Measurements from ENCODE around the gene RPL15.

Gene RPL15

DNA sequence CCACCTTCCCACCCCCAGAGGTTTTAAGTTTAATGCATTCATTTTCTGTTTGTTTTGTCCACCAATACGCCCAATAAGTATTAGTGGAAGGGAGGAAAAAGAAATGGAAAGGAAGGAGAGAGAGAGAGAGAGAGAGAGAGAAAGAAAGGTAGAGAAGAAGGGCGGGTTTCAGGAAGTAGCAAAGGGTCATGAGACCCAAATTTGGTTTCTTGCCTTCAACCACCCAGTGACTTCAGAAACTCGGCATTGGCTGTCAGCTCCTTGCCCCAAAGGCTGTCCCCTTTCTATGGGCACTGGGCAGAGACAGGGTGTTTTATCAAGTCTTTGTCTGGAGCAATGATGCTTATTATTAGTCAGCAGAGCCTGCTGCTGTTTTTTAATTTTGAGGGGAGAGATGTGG is 14.7 kb downstream of the RPL15 start:
- no peak for DNase-seq (ENCODE audit: low read depth in 2 of 2)

DNA sequence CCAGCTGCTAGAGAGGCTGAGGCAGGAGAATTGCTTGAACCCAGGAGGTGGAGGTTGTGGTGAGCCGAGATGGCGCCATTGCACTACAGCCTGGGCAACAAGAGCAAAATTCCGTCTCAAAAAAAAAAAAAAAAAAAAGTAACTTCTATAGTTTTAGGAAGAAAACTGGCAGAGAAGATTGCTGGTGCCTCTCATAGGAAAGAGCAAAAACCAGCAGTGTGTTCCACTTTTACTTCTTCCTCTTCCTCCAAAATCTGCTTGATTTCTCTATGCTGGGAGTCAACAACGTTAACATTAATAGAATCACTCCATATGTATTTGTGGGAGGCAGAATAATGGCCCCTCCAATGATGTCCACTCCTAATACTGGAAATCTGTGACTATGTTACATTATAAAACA is 15.6 kb downstream of the RPL15 start:
- no peak for DNase-seq (ENCODE audit: low read depth in 2 of 2)

DNA sequence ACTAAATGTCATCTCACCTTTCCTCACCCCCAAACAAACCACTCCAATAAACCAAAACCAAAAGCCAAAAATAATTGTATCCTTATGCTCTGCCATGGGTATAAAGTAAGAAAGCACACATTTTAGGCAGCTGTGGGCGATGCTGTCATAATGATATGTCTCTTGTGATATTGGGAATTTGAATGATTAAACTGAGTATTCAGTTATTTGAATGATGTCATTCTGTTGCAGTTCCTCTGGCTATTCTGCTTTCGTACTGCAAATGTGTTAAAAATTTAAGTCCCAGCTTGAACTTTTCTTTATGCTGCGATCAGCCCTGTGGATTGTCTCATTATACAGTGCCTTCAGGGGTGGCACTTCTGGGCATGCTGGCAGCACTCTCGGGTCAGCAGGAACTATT is 17.3 kb downstream of the RPL15 start:
- DNase-seq (ENCODE audit: low read depth in 2 of 2) = no peak

DNA sequence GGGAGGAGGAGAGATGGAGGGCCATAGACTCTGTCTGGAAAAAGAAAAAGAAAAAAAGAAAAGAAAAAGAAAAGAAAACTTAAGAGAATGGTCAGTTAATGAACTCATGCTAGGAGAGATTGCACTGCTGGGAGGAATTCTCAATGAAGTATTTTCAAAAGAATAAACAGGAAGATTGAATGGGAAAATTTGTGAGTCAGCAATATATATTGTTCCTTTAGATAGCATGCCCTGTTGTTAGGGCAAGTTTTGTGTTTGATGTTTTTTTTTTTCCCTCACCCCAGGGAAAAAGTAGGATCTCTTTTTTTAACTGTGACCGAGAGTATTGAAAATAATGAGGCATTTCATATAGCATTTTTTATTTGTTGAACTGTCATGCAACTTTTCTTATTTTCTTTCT is 20.4 kb downstream of the RPL15 start:
- no peak for DNase-seq (ENCODE audit: low read depth in 2 of 2)

DNA sequence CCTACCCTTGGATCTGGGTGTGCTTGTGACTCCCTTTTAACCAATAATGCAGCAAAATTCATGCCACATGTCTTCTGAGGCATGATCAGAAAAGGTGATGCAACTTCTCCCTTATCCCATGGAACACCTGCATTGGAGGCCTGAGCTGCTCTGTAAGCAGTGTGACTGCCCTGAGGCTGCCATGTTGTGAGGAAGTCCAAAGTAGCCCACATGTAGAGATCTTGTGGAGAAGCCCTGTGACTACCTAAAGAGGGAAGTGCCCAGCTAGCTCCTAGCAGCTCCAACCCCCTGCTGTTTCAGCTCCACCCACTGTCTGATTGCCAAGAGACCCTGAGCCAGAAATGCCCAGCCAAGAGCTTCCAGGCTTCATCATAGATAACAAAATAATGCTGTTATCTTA is 21.8 kb downstream of the RPL15 start:
- no peak for DNase-seq (ENCODE audit: low read depth in 2 of 2)

DNA sequence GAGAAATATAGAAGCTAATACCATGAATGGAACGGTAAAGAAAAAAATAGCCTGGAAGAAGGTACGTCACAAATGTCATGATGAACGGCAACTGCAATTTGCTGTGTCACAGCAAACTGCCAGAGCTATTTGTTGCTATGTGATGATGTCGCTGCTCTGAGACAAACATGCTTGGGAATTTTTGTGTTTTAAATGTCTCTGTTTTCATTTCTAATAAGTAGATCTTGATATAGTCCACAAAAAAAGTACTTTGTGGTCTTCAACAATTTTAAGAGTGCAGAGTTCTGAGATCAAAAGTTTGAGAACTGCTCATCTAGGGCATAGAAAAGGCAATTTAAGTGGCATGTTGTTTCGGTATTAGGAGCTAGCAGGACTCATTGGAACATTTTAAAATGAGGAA is 23.8 kb downstream of the RPL15 start:
- no peak for DNase-seq (ENCODE audit: low read depth in 2 of 2)

DNA sequence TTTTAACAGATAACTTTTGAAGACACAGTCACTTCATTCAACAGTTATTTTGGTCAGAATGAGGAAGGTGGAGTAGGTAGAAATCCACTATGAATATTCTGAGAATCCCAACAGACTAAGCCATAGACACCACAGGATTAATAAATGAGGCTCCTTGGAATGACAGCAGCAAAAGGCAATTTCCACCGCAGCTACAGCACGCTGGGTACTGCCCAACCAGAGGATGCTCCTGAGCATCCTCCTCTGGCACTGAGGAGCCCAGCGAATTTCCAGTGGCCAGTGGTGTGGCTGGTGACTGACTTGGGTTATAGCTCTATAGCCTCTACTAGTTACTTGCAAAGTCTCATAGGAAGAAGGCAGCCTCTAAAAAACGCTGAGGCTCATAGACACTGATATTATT is 24.5 kb downstream of the RPL15 start:
- no peak for DNase-seq (ENCODE audit: low read depth in 2 of 2)

DNA sequence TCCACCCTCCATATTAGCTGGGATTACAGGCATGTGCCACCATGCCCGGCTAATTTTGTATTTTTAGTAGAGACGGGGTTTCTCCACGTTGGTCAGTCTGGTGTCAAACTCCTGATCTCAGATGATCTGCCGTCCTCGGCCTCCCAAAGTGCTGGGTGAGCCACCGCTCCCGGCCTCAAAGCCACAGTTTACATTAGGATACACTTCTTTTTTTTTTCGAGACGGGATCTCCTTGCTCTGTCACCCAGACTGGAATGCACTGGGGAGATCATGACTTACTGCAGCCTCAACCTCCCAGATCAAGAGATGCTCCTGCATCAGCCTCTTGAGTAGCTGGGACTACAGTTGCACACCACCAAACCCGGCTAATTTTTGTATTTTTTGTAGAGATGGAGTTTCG is 25.6 kb downstream of the RPL15 start:
- DNase-seq (ENCODE audit: low read depth in 2 of 2) = no peak

DNA sequence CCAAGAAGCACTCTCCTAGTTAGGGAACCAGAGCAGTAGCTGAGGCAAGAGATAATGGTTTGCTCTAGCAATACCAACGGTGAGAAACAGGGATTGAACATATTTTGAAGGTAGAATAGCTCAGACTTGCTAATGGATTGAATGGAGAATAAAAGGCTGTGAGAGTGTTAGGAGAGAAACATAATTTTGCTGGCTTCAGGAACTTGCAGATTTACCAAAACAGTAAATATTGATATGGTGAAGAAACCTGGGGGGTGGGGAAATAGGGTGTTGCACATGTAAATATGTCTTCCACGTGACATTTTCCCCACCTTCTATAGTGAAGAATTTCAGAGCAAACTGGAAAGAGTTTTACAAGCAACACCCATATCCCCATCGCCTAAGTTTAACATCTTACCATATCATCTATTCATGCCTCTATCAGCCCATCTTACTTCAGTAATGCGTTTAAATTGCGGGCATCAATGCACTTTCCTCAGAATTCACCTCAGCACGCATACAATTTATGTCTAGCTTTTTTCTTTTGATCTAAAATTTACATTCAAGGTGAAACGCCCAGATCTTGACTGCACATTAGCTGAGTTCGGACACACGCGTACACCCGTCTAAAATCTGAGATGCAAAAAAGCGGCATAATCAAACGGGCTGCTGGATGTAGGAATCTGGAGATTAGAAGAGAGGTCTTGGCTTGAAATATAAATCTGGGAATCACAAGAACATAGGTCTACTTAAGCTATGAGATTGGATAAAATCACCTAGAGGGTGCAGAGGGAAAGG is 27.3 kb downstream of the RPL15 start:
- no peak for DNase-seq (ENCODE audit: low read depth in 2 of 2)

DNA sequence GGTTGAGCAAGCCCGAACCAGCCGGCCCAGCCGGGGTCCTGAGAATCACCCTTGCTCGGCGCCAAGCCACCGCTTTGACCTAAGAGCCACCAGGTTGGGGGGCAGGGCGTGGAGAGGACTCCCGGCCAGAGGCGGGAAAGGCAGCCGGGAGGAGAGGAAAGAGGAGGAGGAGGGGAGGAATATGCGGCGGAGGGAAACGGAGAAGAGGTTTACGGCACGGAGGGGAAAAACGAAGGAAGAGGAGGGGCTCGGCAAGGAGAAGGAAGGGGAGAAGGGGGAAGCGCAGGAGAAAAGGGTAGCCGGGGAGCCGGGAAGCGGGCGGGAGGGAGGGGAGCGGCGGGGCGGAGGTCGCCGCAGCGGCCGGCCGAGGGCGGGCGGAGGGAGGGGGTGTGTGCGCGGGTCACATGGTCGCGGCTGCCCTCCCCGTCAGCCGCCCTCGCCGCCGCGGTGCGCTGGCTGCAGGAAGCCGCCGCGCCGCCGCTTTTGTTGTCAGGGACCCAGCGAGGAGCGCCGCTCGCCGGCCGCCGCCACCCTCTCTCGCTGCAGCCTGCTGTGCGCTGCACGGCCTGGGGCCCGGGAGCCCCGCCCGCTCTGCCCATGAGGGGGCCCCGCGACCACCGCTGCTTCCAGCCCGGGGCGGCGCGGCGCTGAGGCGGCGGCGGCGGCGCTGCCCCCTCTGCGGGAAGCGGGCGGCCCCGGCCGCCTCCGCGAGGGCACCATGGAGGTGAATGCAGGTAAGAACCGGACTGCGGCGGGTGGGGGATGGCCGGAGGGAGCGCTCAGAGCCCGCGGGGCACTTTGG is 28.1 kb downstream of the RPL15 start, which contains the start of gene NR1D2:
Gene NR1D2 (plus strand): TSS at position 426 of the 802 bp plus-strand sequence. CDS start 293 bp downstream, at position 719.
- peak; percentile 46 to 68 for DNase-seq (ENCODE audit: low read depth in 2 of 2)

DNA sequence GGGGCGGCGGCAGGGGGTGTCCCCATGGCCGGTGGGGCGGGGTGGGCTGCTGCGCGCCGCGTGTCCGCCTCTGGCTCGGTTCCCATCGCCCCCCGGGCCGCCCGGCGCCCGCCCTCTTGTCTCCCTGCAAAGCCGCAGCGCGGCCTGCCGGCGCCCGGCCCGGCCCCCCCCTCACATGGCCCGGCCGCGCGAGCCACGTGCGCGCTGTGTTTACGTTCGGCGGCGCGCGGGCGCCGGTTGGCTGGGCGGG is 28.7 kb downstream of the RPL15 start:
- DNase-seq (ENCODE audit: low read depth in 2 of 2) = no peak

DNA sequence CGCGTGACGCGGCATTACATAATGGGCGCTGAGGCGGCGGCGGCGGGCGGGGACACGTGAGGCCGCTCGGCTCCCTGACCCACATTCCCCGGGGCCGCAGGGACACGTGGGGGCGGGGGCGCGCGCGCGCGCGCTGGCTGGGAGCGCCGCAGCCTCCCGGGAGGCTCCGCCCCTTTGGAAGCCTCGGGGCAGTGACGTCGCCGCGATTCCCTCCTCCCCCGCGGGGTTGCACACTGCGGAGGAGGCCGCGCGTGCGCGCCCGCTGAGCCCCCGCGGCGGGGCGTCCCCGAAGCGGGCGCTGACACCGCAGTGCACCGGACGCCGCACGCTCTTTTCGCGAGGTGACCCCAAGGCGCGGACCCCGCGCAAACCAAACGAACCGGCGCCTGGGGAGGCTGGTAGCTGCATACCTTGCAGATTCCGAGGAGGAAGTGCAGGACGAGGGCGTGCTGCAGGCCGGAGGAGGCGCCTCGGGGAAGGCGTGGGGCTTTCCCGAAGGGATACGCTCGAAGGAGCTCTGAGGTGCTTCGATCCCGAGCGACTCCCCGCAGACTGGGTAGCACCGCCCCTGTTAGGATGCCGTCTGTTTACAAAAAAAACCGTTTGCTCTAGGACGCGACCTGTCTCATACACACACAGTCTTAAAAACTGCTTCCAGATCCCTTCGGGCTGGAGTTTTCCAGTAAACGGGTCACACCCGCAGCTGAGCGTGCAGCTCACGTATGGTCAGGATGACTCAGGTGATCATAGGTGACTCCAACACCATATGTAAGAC is 29.2 kb downstream of the RPL15 start:
- DNase-seq (ENCODE audit: low read depth in 2 of 2) = peak; percentile 92 to 98

DNA sequence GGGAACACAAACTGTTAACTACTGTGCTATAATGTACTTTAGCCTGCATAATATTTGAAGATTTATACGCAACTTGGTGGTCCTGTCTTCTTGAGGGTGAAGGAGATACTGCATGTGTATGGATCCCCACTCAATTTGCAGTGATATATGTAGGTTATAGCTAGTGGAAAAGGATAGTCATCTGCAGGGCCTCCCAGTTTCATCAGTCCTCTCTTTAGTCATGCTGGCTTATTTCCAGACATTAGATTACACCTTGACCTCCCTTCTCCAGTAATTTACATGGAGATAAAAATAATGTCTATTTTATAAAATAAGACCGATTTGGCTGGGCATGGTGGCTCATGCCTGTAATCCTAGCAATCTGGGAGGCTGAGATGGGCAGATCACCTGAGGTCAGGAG is 31.8 kb downstream of the RPL15 start:
- no peak for DNase-seq (ENCODE audit: low read depth in 2 of 2)

DNA sequence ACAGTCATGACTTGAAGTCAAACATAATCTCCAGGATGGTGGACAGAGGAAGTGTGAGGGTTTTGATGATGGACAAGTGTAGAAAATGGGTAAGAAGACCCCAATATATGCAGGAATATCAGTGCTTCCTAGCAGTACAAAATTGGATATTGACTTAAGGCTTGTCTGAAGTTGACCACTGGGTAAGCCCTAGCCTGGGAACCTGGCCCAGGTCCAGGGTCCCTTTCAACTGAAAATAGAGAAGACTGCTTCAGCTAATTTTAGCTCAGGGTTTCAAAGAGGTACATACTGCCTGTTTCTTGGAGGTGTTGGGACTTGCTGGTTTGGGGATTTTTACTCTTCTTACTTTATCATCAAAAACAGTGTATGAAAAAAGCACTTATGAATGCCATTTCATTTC is 32.9 kb downstream of the RPL15 start:
- DNase-seq (ENCODE audit: low read depth in 2 of 2) = no peak

DNA sequence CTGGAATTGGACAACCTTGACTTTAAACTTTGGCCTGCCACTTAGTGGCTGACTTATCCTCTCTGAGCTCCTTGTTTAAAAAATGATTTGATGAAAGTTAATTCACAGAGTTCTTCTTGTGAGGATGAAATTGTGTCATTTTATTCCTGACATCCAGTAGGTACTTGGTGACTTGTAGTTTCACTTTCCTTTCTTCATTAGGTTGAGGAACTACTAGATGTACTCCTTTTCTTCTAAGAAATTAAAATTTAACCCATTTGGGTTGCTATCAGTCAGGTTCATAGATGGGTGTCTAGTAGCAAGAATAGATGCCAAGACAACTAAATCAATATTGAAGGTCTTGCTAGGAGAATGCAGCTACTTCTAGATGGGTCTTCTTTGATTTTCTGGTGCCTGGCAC is 33.4 kb downstream of the RPL15 start:
- DNase-seq (ENCODE audit: low read depth in 2 of 2) = no peak

DNA sequence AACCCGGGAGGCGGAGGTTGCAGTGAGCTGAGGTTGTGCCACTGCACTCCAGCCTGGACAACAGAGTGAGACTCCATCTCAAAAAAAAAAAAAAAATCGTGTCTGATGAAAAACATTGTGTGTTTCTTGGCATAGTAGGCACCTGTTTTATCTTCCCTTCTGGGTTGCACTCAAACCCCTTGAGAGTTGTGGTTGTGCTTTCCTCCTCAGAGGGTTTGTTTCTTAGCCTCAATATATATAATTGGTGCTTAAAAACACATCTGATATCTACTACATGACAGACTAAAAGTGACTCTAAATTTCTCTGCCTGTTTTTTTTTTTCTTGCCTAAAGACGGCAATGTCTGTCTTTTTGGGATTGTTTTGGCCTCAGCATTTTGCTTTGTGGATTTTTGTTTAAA is 35.7 kb downstream of the RPL15 start:
- DNase-seq (ENCODE audit: low read depth in 2 of 2) = no peak

DNA sequence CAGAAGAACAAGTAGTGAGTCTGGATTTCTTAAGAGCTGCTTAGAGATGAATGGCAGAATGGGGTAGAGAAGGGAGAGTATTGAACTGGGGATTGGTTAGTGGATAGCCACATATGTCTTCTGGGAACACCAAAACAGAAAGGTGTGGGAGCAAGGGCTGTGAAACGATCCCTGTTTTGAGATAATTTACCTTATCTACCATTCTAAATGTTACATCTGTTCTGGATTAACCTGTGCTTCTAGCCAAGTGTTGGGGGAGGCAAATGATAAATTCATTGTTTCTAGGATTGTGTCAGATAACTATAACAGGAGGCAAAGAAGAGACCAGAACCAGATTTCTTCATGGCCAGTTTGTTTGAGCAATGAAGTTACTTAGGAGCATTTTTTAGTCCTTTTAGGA is 36.6 kb downstream of the RPL15 start:
- DNase-seq (ENCODE audit: low read depth in 2 of 2) = no peak

DNA sequence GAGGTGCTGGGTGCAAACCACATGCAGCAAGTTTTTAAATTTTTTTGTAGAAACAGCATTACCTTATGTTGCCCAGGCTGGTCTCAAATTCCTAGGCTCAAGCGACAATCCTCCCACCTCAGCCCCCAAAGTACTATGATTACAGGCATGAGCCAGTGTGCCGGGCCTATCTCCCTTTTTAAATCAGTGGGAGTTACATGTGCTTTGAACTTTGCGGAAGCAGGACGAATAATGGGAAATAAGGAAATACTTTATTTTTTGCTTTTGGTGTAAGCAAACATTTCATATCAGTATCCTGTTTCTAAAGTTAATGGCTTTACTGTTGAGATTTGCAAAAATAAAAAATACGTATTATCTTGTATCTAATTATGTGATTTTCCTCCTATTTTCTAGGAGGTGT is 37.2 kb downstream of the RPL15 start:
- no peak for DNase-seq (ENCODE audit: low read depth in 2 of 2)

DNA sequence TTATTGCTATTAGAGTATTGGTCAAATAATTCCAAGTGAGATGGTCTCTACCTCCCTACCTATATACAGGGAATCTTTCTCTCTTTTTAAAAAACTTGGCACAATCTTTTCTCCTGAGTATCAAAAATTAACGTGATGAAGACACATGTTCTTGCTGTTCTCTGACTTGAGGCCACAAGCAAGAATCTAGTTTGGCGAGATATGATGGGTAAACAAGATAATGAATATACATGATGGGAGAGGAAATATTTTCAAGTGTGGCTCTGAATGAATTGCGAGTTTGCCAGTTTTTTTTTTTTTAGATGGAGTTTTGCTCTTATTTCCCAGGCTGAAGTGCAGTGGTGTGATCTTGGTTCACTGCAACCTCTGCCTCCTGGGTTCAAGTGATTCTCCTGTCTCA is 39.8 kb downstream of the RPL15 start:
- no peak for DNase-seq (ENCODE audit: low read depth in 2 of 2)

DNA sequence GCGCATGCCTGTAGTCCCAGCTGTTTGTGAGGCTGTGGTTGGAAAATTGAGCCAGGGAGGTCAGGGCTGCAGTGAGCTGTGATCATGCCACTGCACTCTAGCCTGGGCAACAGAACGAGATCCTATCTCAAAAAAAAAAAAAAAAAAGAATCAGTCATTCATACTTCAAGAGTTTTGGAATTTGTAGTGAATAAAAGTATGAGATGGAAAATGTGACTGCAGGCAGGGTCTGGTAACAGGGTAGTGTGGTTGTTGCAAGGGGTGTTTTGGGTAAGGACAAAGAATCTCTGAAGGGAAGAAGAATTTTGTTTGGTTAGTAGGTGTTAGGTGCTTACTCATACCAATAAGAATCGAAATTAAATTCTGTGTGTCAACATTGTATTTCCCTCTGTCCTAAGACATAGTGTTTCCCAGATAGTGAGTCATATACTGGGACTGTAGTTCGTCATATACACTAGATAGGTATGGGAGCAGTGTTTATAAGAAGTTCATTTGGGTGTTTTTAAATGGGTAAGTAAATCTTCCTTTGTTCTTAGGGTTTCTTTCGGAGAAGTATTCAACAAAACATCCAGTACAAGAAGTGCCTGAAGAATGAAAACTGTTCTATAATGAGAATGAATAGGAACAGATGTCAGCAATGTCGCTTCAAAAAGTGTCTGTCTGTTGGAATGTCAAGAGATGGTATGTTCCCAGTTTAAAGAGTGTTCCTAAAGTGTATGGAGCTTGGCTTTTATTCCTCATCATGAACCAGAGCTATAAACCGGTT is 42.4 kb downstream of the RPL15 start:
- no peak for DNase-seq (ENCODE audit: low read depth in 2 of 2)

DNA sequence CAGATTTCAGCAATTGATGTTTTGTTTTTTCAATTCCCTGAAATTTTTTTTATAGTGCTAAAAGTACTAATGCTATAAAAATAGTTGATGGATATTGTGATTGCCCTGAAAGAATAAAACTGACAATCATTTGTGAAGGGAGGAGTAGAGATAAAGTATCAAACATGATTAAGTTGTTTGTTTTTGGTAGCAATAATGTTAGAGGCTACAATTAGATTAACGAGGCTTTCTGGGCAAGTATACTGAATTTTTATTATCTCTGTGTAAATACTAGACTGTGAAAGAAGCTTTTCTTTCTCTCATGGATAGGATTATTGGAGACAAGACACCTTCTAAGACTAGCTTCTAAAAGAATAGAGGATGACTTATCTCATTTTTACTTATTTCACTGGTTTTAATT is 43.7 kb downstream of the RPL15 start:
- DNase-seq (ENCODE audit: low read depth in 2 of 2) = no peak

DNA sequence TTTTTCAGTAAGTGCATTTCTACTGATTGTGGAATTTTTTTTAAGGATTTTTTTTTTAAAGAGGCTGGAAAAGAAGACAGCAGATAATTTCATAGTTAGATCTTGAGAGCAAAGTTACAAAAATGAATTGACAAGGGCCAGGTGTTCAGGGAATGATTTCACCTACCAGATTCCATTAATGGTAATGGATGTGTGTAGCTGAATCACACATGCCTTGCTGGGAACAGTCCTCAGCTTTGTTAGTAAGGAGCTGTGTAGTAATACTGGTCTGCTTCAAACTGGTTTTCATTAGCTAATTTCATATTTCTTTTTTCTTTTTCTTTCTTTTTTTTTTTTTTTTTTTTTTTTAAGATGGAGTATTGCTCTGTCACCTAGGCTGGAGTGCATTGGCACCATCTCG is 44.1 kb downstream of the RPL15 start:
- no peak for DNase-seq (ENCODE audit: low read depth in 2 of 2)

All from stimulated activated CD8-positive, alpha-beta memory T cell treated with anti-CD3 and anti-CD28 coated beads, Interleukin-15, amount 100 ng/mL, for 4 hours (primary cell).